ENCODE data around the gene ACIN1. TPM values are rescaled to one million over a fixed set of nuclear protein-coding genes. Genes with fewer than 3 reads are reported as not detected.

ACIN1 gene
- total RNA-seq, 1 donor from 2014 or later = 137 TPM

DNA sequence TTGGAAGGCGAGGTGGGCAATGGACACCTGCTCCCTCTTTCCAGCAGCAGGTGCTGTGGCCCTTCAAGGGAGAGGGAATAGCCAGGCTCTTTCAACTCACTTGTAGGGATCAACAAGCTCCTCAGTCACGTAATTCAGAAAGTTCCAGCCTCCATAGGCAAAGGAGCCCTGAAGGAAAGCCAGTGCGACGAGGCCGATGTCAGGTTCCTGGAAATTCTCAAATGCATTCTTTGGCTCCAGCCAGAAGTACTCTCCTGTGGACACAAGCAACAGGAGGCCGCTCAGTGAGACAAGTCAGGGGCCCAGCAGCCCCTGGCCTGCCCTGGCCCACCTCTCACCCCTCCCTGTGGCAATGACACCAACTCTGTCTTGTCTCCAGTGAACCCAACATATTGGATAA, 45.4 kb upstream of the ACIN1 start:
- Mint-ChIP-seq H3K27me3 (ENCODE audit: low read depth) (peaks cover 8% of the 10 kb centered on the region), H3K9me3 (ENCODE audit: low read depth) (no peaks in the 10 kb centered on the region), H3K4me1 (ENCODE audit: low read depth) (peaks cover 15% of the 10 kb centered on the region), H3K36me3 (ENCODE audit: low read depth) (no peaks in the 10 kb centered on the region), H3K27ac (ENCODE audit: unreplicated experiment) (no peak overlapping the region), H3K4me3 (ENCODE audit: unreplicated experiment) (no peak overlapping the region)
- DNase-seq (ENCODE audit: low spot score) = no peak
- TF ChIP-seq, protein P1, sequence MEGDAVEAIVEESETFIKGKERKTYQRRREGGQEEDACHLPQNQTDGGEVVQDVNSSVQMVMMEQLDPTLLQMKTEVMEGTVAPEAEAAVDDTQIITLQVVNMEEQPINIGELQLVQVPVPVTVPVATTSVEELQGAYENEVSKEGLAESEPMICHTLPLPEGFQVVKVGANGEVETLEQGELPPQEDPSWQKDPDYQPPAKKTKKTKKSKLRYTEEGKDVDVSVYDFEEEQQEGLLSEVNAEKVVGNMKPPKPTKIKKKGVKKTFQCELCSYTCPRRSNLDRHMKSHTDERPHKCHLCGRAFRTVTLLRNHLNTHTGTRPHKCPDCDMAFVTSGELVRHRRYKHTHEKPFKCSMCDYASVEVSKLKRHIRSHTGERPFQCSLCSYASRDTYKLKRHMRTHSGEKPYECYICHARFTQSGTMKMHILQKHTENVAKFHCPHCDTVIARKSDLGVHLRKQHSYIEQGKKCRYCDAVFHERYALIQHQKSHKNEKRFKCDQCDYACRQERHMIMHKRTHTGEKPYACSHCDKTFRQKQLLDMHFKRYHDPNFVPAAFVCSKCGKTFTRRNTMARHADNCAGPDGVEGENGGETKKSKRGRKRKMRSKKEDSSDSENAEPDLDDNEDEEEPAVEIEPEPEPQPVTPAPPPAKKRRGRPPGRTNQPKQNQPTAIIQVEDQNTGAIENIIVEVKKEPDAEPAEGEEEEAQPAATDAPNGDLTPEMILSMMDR (IDR thresholded peaks at IDR 0.05) = no peak

DNA sequence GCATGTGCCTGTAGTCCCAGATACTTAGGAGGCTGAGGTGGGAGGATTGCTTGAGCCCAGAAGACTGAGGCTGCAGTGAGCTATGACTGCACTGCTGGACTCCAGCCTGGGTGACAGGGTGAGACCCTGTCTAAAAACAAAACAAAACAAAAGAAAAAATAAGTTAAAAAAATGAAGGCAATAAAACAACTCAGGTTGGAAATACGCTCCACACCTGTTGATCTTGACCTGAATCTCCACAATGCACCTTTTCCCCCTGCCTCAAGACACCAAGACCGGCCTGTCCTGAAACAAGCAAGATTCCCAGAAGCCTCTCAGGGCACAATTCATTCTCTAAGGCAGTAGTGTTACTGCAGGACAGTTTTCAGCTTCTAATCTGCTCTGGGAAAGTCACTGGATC, 44.9 kb upstream of the ACIN1 start:
- peaks cover 8% of the 10 kb centered on the region for H3K27me3 Mint-ChIP-seq (ENCODE audit: low read depth)
- peaks cover 15% of the 10 kb centered on the region for H3K4me1 Mint-ChIP-seq (ENCODE audit: low read depth)
- no peak overlapping the region for H3K27ac Mint-ChIP-seq (ENCODE audit: unreplicated experiment)
- TF ChIP-seq, protein P1 (IDR thresholded peaks at IDR 0.05) = no peak
- H3K9me3 Mint-ChIP-seq (ENCODE audit: low read depth) = no peaks in the 10 kb centered on the region
- H3K4me3 Mint-ChIP-seq (ENCODE audit: unreplicated experiment) = no peak overlapping the region
- no peaks in the 10 kb centered on the region for H3K36me3 Mint-ChIP-seq (ENCODE audit: low read depth)
- DNase-seq (ENCODE audit: low spot score) = no peak

DNA sequence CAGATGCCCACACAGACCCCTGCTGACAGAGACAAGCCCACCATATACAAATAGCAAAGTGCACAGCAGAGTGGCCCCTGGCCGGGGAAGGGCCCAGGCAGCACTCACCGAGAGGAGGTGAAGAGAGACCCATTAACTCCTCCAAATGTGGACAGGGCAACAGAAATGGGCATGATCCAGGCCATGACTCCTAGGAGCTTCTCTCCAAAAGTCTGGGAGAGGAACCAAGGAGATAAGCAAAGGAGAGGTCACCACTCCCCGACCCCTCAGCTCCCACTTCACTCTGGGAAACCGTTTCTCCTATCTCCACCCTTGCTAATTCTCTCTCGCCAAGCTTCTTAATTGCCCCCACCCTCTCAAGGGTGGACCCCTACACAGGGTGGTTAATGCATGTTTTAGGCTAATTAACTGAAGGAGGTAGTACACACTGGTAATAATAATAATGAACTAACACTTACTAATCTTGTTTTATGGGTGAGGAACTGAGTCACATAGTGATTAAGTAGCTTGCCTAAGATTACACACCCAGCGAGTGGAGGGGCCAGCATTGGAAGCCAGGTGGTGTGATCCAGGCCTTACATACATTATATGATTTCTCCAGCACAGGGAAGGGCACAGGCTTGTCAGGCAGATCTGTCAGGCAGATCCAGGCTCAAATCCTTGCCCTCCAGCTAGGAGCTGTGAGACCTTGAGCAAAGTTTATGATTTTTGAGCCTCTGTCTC, 43.0 kb upstream of the ACIN1 start:
- no peaks in the 10 kb centered on the region for H3K36me3 Mint-ChIP-seq (ENCODE audit: low read depth)
- H3K9me3 Mint-ChIP-seq (ENCODE audit: low read depth) = no peaks in the 10 kb centered on the region
- H3K4me3 Mint-ChIP-seq (ENCODE audit: unreplicated experiment) = no peak overlapping the region
- H3K27me3 Mint-ChIP-seq (ENCODE audit: low read depth) = peaks cover 5% of the 10 kb centered on the region
- no peak overlapping the region for H3K27ac Mint-ChIP-seq (ENCODE audit: unreplicated experiment)
- peaks cover 9% of the 10 kb centered on the region for H3K4me1 Mint-ChIP-seq (ENCODE audit: low read depth)
- TF ChIP-seq, protein P1 (IDR thresholded peaks at IDR 0.05) = no peak
- no peak for DNase-seq (ENCODE audit: low spot score)

DNA sequence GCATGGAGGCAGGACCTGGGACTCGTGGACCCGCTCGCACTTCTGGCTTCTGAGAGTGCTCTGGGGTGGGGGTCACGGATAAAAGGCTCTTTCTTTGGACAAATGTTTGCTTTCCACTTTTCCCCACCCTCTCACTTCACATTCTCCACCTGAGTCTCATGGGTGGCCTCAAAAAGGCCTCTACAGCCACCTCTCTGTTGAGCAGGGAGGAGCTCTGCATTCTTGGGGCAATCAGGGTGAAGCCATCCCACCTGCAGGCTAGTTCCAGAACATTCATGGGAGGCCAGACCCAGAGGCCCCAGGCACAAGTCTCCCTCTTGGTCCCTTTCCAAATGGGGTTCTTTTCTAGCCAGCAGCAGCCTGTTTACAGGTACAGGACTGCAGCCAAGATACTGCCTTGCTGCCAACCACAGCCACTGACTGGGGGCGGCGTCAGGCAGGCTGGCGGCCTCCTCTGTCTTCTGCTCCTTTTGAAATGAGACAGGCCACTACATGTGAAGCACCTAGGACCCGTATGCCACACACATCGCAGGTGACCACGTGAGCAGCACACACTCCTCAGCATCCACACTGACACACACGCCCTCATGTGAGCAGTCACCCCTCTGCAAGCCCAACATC, 42.4 kb upstream of the ACIN1 start:
- Mint-ChIP-seq H3K9me3 (ENCODE audit: low read depth) (no peaks in the 10 kb centered on the region), H3K4me1 (ENCODE audit: low read depth) (peaks cover 7% of the 10 kb centered on the region), H3K4me3 (ENCODE audit: unreplicated experiment) (no peak overlapping the region), H3K36me3 (ENCODE audit: low read depth) (no peaks in the 10 kb centered on the region), H3K27me3 (ENCODE audit: low read depth) (peaks cover 5% of the 10 kb centered on the region), H3K27ac (ENCODE audit: unreplicated experiment) (no peak overlapping the region)
- TF ChIP-seq, protein P1 (IDR thresholded peaks at IDR 0.05) = no peak
- no peak for DNase-seq (ENCODE audit: low spot score)

DNA sequence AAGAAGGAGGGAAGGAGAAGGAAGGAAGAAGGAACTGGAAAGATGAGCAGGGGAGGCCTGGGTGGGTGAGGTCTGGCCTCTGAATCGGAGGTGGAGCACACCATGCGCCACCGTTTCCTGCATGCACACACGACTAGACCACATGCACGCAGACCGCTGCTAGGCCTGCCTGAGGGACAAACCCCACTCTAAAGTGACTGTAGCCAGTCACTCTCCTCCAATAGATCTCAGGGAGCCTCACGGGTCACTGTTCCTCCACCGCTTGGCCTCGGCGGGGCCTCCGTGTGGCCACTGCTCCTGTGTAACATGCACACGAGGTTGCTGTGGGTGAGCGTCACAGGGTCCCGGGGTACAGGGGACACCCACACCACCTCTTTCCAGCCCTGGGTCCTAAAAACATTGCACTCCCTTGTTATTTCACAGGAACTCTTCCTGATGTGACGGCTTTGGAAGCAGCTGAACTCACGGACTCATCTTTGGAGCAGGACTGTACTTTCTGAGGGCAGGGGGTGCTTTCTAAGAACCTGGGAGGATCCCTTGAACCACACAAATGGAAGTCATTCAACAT, 41.7 kb upstream of the ACIN1 start:
- Mint-ChIP-seq H3K27ac (ENCODE audit: unreplicated experiment) (no peak overlapping the region), H3K27me3 (ENCODE audit: low read depth) (peaks cover 5% of the 10 kb centered on the region), H3K4me3 (ENCODE audit: unreplicated experiment) (no peak overlapping the region), H3K36me3 (ENCODE audit: low read depth) (no peaks in the 10 kb centered on the region), H3K4me1 (ENCODE audit: low read depth) (peaks cover under 1% of the 10 kb centered on the region), H3K9me3 (ENCODE audit: low read depth) (no peaks in the 10 kb centered on the region)
- TF ChIP-seq, protein P1 (IDR thresholded peaks at IDR 0.05) = no peak
- no peak for DNase-seq (ENCODE audit: low spot score)
